ENCODE data around the gene ECHDC3.

The ECHDC3 gene

GRCh38 chr10:11763501-11763861 is 21.3 kb downstream of the ECHDC3 start:
- Histone ChIP-seq H3K9me3 (ENCODE audit: control insufficient read depth, insufficient read depth, low read length) (no peaks in the 10 kb centered on the region), H3K36me3 (ENCODE audit: insufficient read depth, low read length) (no peaks in the 10 kb centered on the region), H3K9ac (ENCODE audit: low read depth, low read length) (no peak overlapping the region), H3K4me1 (ENCODE audit: insufficient read depth, low read length) (no peaks in the 10 kb centered on the region)

GRCh38 chr10:11765141-11765540 is 23.0 kb downstream of the ECHDC3 start:
- Histone ChIP-seq H3K9ac (ENCODE audit: low read depth, low read length) (no peak overlapping the region), H3K4me1 (ENCODE audit: insufficient read depth, low read length) (no peaks in the 10 kb centered on the region), H3K9me3 (ENCODE audit: control insufficient read depth, insufficient read depth, low read length) (no peaks in the 10 kb centered on the region), H3K36me3 (ENCODE audit: insufficient read depth, low read length) (no peaks in the 10 kb centered on the region)

- H3K4me1 ChIP-seq (ENCODE audit: insufficient read depth, low read length) = no peaks in the 10 kb centered on the region
Observed at GRCh38 chr10:11772575-11773288, 30.6 kb downstream of the ECHDC3 start.

GRCh38 chr10:11773761-11774441 is 31.7 kb downstream of the ECHDC3 start:
- no peaks in the 10 kb centered on the region for H3K4me1 ChIP-seq (ENCODE audit: insufficient read depth, low read length)
- H3K9me3 ChIP-seq (ENCODE audit: control insufficient read depth, insufficient read depth, low read length) = no peaks in the 10 kb centered on the region
- no peak overlapping the region for H3K9ac ChIP-seq (ENCODE audit: low read depth, low read length)
- H3K36me3 ChIP-seq (ENCODE audit: insufficient read depth, low read length) = no peaks in the 10 kb centered on the region

More at GRCh38 chr10:11772575-11773288, 30.6 kb downstream of the ECHDC3 start:
- Histone ChIP-seq H3K9ac (ENCODE audit: low read depth, low read length) (no peak overlapping the region), H3K36me3 (ENCODE audit: insufficient read depth, low read length) (no peaks in the 10 kb centered on the region), H3K9me3 (ENCODE audit: control insufficient read depth, insufficient read depth, low read length) (no peaks in the 10 kb centered on the region)

DNA sequence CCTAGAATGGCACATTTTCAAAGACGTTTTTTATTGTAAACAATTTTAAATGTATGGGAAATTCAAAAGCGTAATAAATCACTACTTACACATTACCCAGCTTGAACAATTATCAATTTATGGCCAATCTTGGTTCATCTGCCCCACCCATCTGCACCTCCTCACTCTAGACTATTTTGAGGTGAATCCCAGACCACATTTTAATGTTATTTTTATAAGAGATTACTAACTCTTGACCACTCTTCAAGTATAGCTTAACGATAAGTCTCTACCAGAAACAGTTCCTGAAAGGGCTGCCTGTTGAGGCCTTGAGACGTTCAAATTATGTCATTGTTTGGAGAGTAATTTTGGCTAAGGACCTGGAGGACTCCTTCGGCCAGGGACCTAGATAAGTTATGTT is 33.2 kb downstream of the ECHDC3 start:
- no peaks in the 10 kb centered on the region for H3K36me3 ChIP-seq (ENCODE audit: insufficient read depth, low read length)
- no peaks in the 10 kb centered on the region for H3K4me1 ChIP-seq (ENCODE audit: insufficient read depth, low read length)
- H3K9ac ChIP-seq (ENCODE audit: low read depth, low read length) = no peak overlapping the region
- no peaks in the 10 kb centered on the region for H3K9me3 ChIP-seq (ENCODE audit: control insufficient read depth, insufficient read depth, low read length)

- H3K36me3 ChIP-seq (ENCODE audit: insufficient read depth, low read length) = no peaks in the 10 kb centered on the region
- no peaks in the 10 kb centered on the region for H3K4me1 ChIP-seq (ENCODE audit: insufficient read depth, low read length)
- no peaks in the 10 kb centered on the region for H3K9me3 ChIP-seq (ENCODE audit: control insufficient read depth, insufficient read depth, low read length)
- no peak overlapping the region for H3K9ac ChIP-seq (ENCODE audit: low read depth, low read length)
Observed at GRCh38 chr10:11776080-11776479, 33.9 kb downstream of the ECHDC3 start.

DNA sequence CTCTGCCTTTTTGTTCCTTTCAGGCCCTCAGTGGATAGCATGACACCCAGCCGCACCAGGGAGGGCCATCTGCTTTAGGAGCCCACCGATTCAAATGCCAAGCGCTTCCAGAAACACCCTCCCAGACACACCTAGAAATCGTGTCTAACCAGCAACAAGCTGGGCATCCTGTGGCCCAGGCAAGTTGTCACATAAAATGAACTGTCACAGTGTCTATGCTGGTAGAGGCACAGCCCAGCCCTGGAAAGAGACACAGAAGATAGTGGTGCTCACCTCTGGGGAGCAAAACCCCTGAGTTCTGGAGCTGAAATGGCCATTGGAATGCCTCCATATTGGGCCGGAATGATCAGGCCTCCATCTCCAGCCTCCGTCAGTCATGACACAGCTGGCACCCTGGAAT is 38.9 kb downstream of the ECHDC3 start:
- Histone ChIP-seq H3K4me1 (ENCODE audit: insufficient read depth, low read length) (0 out of 2 replicates have a peak, but pooled peaks cover 8% of the 10 kb centered on the region), H3K9ac (ENCODE audit: low read depth, low read length) (no peak overlapping the region), H3K9me3 (ENCODE audit: control insufficient read depth, insufficient read depth, low read length) (no peaks in the 10 kb centered on the region), H3K36me3 (ENCODE audit: insufficient read depth, low read length) (no peaks in the 10 kb centered on the region)

GRCh38 chr10:11782793-11783557 is 40.8 kb downstream of the ECHDC3 start:
- Histone ChIP-seq H3K4me1 (ENCODE audit: insufficient read depth, low read length) (0 out of 2 replicates have a peak, but pooled peaks cover 8% of the 10 kb centered on the region), H3K36me3 (ENCODE audit: insufficient read depth, low read length) (no peaks in the 10 kb centered on the region), H3K9me3 (ENCODE audit: control insufficient read depth, insufficient read depth, low read length) (no peaks in the 10 kb centered on the region), H3K9ac (ENCODE audit: low read depth, low read length) (no peak overlapping the region)

DNA sequence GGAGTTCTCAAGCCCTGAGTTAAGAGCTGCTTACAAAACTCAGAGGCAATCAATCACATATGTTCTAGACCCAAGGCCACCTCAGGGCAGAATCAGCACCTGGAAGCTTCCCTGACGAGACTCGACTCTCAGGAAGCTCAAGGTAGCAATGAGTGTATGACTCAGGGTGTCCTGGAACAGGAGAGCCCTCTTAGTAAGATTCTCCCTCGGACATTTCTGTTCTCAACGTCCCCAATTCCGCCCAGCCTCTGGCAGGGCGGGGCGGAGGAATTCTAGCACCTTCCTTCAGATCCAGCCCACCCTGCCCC is 41.3 kb downstream of the ECHDC3 start:
- Histone ChIP-seq H3K36me3 (ENCODE audit: insufficient read depth, low read length) (no peaks in the 10 kb centered on the region), H3K4me1 (ENCODE audit: insufficient read depth, low read length) (0 out of 2 replicates have a peak, but pooled peaks cover 8% of the 10 kb centered on the region), H3K9me3 (ENCODE audit: control insufficient read depth, insufficient read depth, low read length) (no peaks in the 10 kb centered on the region), H3K9ac (ENCODE audit: low read depth, low read length) (no peak overlapping the region)

DNA sequence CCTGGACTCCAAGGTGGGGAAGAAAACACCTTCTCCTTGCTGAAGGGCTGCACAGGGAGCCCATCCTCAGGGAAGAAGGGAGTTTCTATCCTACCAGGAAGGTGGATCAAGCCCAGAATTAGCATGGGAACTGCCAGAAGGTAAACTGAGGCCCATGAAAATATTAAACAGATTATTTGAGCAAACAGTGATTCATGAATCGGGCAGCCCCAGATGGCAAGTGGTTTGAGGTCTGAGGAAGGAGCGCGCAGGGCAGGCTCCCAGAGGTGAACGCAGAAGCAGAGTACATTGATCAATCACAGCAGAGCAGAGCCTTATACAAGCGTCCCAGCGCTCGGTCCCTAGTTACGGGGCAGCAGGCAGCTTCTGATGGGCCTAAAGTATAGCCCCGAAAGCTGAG is 45.2 kb downstream of the ECHDC3 start:
- no peaks in the 10 kb centered on the region for H3K9me3 ChIP-seq (ENCODE audit: control insufficient read depth, insufficient read depth, low read length)
- 0 out of 2 replicates have a peak, but pooled peaks cover 8% of the 10 kb centered on the region for H3K4me1 ChIP-seq (ENCODE audit: insufficient read depth, low read length)
- no peak overlapping the region for H3K9ac ChIP-seq (ENCODE audit: low read depth, low read length)
- H3K36me3 ChIP-seq (ENCODE audit: insufficient read depth, low read length) = no peaks in the 10 kb centered on the region

- Histone ChIP-seq H3K36me3 (ENCODE audit: insufficient read depth, low read length) (no peaks in the 10 kb centered on the region), H3K9ac (ENCODE audit: low read depth, low read length) (no peak overlapping the region), H3K4me1 (ENCODE audit: insufficient read depth, low read length) (0 out of 2 replicates have a peak, but pooled peaks cover 8% of the 10 kb centered on the region), H3K9me3 (ENCODE audit: control insufficient read depth, insufficient read depth, low read length) (no peaks in the 10 kb centered on the region)
Observed at GRCh38 chr10:11787846-11788245, 45.7 kb downstream of the ECHDC3 start.

GRCh38 chr10:11789306-11789705 is 47.1 kb downstream of the ECHDC3 start:
- no peaks in the 10 kb centered on the region for H3K9me3 ChIP-seq (ENCODE audit: control insufficient read depth, insufficient read depth, low read length)
- no peak overlapping the region for H3K9ac ChIP-seq (ENCODE audit: low read depth, low read length)
- H3K4me1 ChIP-seq (ENCODE audit: insufficient read depth, low read length) = no peaks in the 10 kb centered on the region; the same call in 1 of the 2 replicates
- H3K36me3 ChIP-seq (ENCODE audit: insufficient read depth, low read length) = no peaks in the 10 kb centered on the region

DNA sequence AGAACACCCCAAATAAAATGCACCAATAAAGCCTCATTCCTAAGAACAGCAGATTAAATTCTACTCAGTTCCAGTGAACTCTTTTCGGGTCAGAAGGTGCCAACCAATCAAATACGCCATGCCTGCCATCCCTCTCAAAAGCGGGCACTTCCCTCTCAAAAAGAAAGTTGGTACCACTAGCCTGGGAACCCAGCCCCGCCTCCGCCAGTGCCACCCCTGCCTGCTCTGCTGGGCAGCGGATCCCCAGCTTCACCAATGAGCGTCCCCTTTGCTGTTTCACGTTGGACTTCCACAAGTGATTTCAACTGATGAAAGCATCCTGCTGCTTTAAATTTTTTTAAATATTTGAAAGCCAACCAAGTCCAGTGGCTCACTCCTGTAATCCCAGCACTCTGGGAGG is 47.8 kb downstream of the ECHDC3 start:
- Histone ChIP-seq H3K36me3 (ENCODE audit: insufficient read depth, low read length) (no peaks in the 10 kb centered on the region), H3K4me1 (ENCODE audit: insufficient read depth, low read length) (peaks cover 4% of the 10 kb centered on the region; the same call in 1 of the 2 replicates), H3K9ac (ENCODE audit: low read depth, low read length) (no peak overlapping the region), H3K9me3 (ENCODE audit: control insufficient read depth, insufficient read depth, low read length) (no peaks in the 10 kb centered on the region)

GRCh38 chr10:11793762-11794479 is 51.7 kb downstream of the ECHDC3 start:
- H3K9ac ChIP-seq (ENCODE audit: low read depth, low read length) = no peak overlapping the region
- peaks cover 14% of the 10 kb centered on the region; the same call in 1 of the 2 replicates for H3K4me1 ChIP-seq (ENCODE audit: insufficient read depth, low read length)
- H3K36me3 ChIP-seq (ENCODE audit: insufficient read depth, low read length) = no peaks in the 10 kb centered on the region; the same call in 1 of the 2 replicates
- H3K9me3 ChIP-seq (ENCODE audit: control insufficient read depth, insufficient read depth, low read length) = no peaks in the 10 kb centered on the region
